Transverse colon (tissue), 4 donors: ENCODE results near the gene FGD3. TPM values are rescaled to one million over a fixed set of nuclear protein-coding genes. Genes with fewer than 3 reads are reported as not detected.

Experiments
- DNase-seq: peaks from one replicate; pipeline ENCODE4 v3.0.0-alpha.2; 2019
- H3K27ac ChIP-seq, 4 donors: fragments of 200-600 bp; sonication (generic); 2 replicates each; pipeline ENCODE4 v1.5.1; 2016 to 2018; ENCODE audit warnings: inconsistent platforms in 4 of 4
- H3K27me3 ChIP-seq: fragments of 200-600 bp; sonication (generic); 2 replicates; pipeline ENCODE4 v1.5.1; 2017; ENCODE audit warnings: inconsistent platforms
- H3K36me3 ChIP-seq, 4 donors: fragments of 200-600 bp; sonication (generic); 2 replicates each; pipeline ENCODE4 v1.5.1; 2017 to 2019; ENCODE audit warnings: inconsistent platforms in 4 of 4
- H3K4me1 ChIP-seq, 4 donors: fragments of 200-600 bp; sonication (generic); 2 replicates each; pipeline ENCODE4 v1.5.1; 2017 to 2020; ENCODE audit warnings: inconsistent platforms in 4 of 4
- H3K4me3 ChIP-seq, 4 donors: fragments of 200-600 bp; sonication (generic); 1 replicate in 1 of 4; 2 replicates in 3 of 4; pipeline versions ENCODE4 v1.5.1 to v1.6.1; 2017 to 2019; ENCODE audit warnings: inconsistent platforms in 4 of 4
- H3K9me3 ChIP-seq, 2 donors: fragments of 200-600 bp; sonication (generic); 2 replicates each; pipeline ENCODE4 v1.5.1; 2017 to 2019; ENCODE audit warnings: inconsistent platforms in 2 of 2
- CTCF ChIP-seq, 5 experiments: fragments of 200-600 bp in 3 of 5; fragments of 450-650 bp in 2 of 5; sonication (generic) in 3 of 5; IDR thresholded peaks; 1 replicate in 2 of 5; 2 replicates in 3 of 5; pipeline ENCODE4 v1.5.1; 2016 to 2017; ENCODE audit warnings: antibody characterized with exemption in 5 of 5, inconsistent platforms in 3 of 5, mild to moderate bottlenecking in 2 of 5, moderate library complexity in 1 of 5
- EP300 ChIP-seq: sonication (generic); formaldehyde crosslinking; IDR thresholded peaks from one replicate; pipeline ENCODE4 v1.6.1; 2017; ENCODE audit warnings: antibody characterized with exemption, low read depth
- POLR2A ChIP-seq: fragments of 450-650 bp; IDR thresholded peaks from one replicate; pipeline ENCODE4 v1.6.1; 2016; ENCODE audit warnings: antibody characterized with exemption, mild to moderate bottlenecking, moderate library complexity
- POLR2AphosphoS5 ChIP-seq, 3 donors: sonication (generic); formaldehyde crosslinking; IDR thresholded peaks; one replicate each; pipeline ENCODE4 v1.6.1; 2016; ENCODE audit warnings: antibody characterized with exemption in 3 of 3
- WGBS, 2 donors: methylation state at CpG; one replicate each; pipeline ENCODE4 v1.1.5; 2018; ENCODE audit warnings: low coverage in 1 of 2; 5-methylcytosine and 5-hydroxymethylcytosine counted together
- in situ Hi-C, 4 donors: fragments of 200-750 bp; cut with MboI; loops; one replicate each; pipeline versions ENCODE4 v1.15.0 to v1.15.1; 2017; ENCODE audit warnings: low sequenced_read_pairs in 3 of 4, low pct_ligation_motif_present in 1 of 4, low pct_unique_long_range_greater_than_20kb in 1 of 4
- intact Hi-C: fragments of 100-400 bp; cut with DNase I; formaldehyde crosslinking; loops from one replicate; pipeline ENCODE4 v1.15.1; 2023; ENCODE audit warnings: low total_unique reads
- total RNA-seq, 4 donors: library from RNA; depleted of rRNA; stranded (reverse); fragments of >200 nt; gene quantifications; one replicate each; pipeline ENCODE4 v1.1.0, GENCODE V29; 2016

The FGD3 gene
- total RNA-seq, 4 donors from 2014 or later = 5.2 to 9.7 (median 6.0) TPM; not detected in 1

- no peaks in the 10 kb centered on the region for H3K36me3 ChIP-seq
- peaks cover 6 to 22% (median 11%) of the 10 kb centered on the region in 4 donors for H3K4me1 ChIP-seq
- peak overlapping the region in 1 of 4 donors; percentile 45 for H3K27ac ChIP-seq
- TF ChIP-seq POLR2AphosphoS5 (IDR thresholded peaks at IDR 0.05) = no peak
- TF ChIP-seq CTCF (IDR thresholded peaks at IDR 0.05) = no peak
- no peak for TF ChIP-seq POLR2A
- no peak for TF ChIP-seq EP300
- intact Hi-C loops = no loop called here
- peaks cover 15% of the 10 kb centered on the region for H3K27me3 ChIP-seq
- H3K4me3 ChIP-seq = no peak overlapping the region
- H3K9me3 ChIP-seq = no peaks in the 10 kb centered on the region
- in situ Hi-C loops = no loop called here
- 44 to 64% methylated on average over 9 of the region's 9 CpGs for WGBS, 2 donors
- DNase-seq = no peak
These were observed 5.7 kb downstream of the FGD3 start for GRCh38 chr9:92952906-92953610.

GRCh38 chr9:92954049-92954861 is 6.9 kb downstream of the FGD3 start:
- TF ChIP-seq EP300 (no peak), POLR2AphosphoS5 (IDR thresholded peaks at IDR 0.05) (no peak), POLR2A (no peak), CTCF (IDR thresholded peaks at IDR 0.05) (no peak)
- no peak overlapping the region for H3K4me3 ChIP-seq
- in situ Hi-C loops = no loop called here
- 46 to 51% methylated on average over 5 to 10 of the region's 10 CpGs for WGBS, 2 donors
- peak; percentile 81 for DNase-seq
- peaks cover 6 to 22% (median 11%) of the 10 kb centered on the region in 4 donors for H3K4me1 ChIP-seq
- H3K27ac ChIP-seq = peak overlapping the region in 2 of 4 donors; percentile 0 to 45
- peaks cover 3% of the 10 kb centered on the region for H3K27me3 ChIP-seq
- intact Hi-C loops = no loop called here
- H3K36me3 ChIP-seq = no peaks in the 10 kb centered on the region
- no peaks in the 10 kb centered on the region for H3K9me3 ChIP-seq

GRCh38 chr9:92954886-92955285 is 7.6 kb downstream of the FGD3 start:
- TF ChIP-seq CTCF (IDR thresholded peaks at IDR 0.05) (no peak), EP300 (no peak), POLR2AphosphoS5 (IDR thresholded peaks at IDR 0.05) (no peak), POLR2A (no peak)
- Histone ChIP-seq H3K36me3 (no peaks in the 10 kb centered on the region), H3K4me3 (no peak overlapping the region), H3K9me3 (no peaks in the 10 kb centered on the region), H3K27ac (no peak overlapping the region), H3K27me3 (no peaks in the 10 kb centered on the region), H3K4me1 (peaks cover 6 to 22% (median 11%) of the 10 kb centered on the region in 4 donors)
- WGBS, 2 donors = 85 to 92% methylated on average over 5 to 9 of the region's 9 CpGs
- in situ Hi-C loops (no loop called here), intact Hi-C loops (no loop called here)
- DNase-seq = no peak

GRCh38 chr9:92960561-92961290 is 13.4 kb downstream of the FGD3 start:
- 100% methylated on average over 2 of the region's 3 CpGs; no CpG with 5 or more reads in 1 of the 2 donors for WGBS, 2 donors
- in situ Hi-C loops = no loop called here
- no peak overlapping the region for H3K27ac ChIP-seq

More at GRCh38 chr9:92960561-92961290, 13.4 kb downstream of the FGD3 start:
- Histone ChIP-seq H3K9me3 (no peaks in the 10 kb centered on the region), H3K4me1 (no peaks in the 10 kb centered on the region), H3K27me3 (no peaks in the 10 kb centered on the region), H3K36me3 (no peaks in the 10 kb centered on the region), H3K4me3 (no peak overlapping the region)
- TF ChIP-seq CTCF (IDR thresholded peaks at IDR 0.05) = no peak
- intact Hi-C loops = no loop called here
- no peak for DNase-seq
